Osteocyte (in vitro differentiated cells): Measurements from ENCODE around the gene AVPI1. TPM values are rescaled to one million over a fixed set of nuclear protein-coding genes. Genes with fewer than 3 reads are reported as not detected.

Source experiments
- DNase-seq: peaks from one replicate; pipeline ENCODE4 v3.0.0; 2021; ENCODE audit warnings: mixed read lengths; ENCODE audit not compliant: unreplicated experiment; ENCODE audit errors: extremely low spot score
- H3K27ac Mint-ChIP-seq: one replicate; pipeline ENCODE4 v1.8.0; 2021; ENCODE audit warnings: mild to moderate bottlenecking, mixed read lengths; ENCODE audit not compliant: unreplicated experiment
- H3K27me3 Mint-ChIP-seq: one replicate; pipeline ENCODE4 v1.8.0; 2021; ENCODE audit warnings: mixed read lengths; ENCODE audit not compliant: unreplicated experiment
- H3K36me3 Mint-ChIP-seq: one replicate; pipeline ENCODE4 v1.8.0; 2021; ENCODE audit warnings: mixed read lengths; ENCODE audit not compliant: unreplicated experiment
- H3K4me1 Mint-ChIP-seq: one replicate; pipeline ENCODE4 v1.8.0; 2021; ENCODE audit warnings: mixed read lengths; ENCODE audit not compliant: unreplicated experiment
- H3K4me3 Mint-ChIP-seq: one replicate; pipeline ENCODE4 v1.8.0; 2021; ENCODE audit warnings: mild to moderate bottlenecking, moderate library complexity, mixed read lengths; ENCODE audit not compliant: unreplicated experiment
- H3K9me3 Mint-ChIP-seq: one replicate; pipeline ENCODE4 v1.8.0; 2021; ENCODE audit warnings: mixed read lengths; ENCODE audit not compliant: unreplicated experiment
- total RNA-seq: library from RNA; stranded (reverse); gene quantifications from 2 replicates; pipeline ENCODE4 v1.2.1, GENCODE V29; 2021
- TF ChIP-seq, protein P1 (sequence below): fragments of 200-600 bp; sonication (generic); IDR thresholded peaks from 2 replicates; pipeline ENCODE4 v1.5.0; 2021; ENCODE audit warnings: antibody characterized with exemption, mild to moderate bottlenecking, moderate library complexity

The AVPI1 gene
- total RNA-seq, 1 donor from 2014 or later: 5.7 TPM

DNA sequence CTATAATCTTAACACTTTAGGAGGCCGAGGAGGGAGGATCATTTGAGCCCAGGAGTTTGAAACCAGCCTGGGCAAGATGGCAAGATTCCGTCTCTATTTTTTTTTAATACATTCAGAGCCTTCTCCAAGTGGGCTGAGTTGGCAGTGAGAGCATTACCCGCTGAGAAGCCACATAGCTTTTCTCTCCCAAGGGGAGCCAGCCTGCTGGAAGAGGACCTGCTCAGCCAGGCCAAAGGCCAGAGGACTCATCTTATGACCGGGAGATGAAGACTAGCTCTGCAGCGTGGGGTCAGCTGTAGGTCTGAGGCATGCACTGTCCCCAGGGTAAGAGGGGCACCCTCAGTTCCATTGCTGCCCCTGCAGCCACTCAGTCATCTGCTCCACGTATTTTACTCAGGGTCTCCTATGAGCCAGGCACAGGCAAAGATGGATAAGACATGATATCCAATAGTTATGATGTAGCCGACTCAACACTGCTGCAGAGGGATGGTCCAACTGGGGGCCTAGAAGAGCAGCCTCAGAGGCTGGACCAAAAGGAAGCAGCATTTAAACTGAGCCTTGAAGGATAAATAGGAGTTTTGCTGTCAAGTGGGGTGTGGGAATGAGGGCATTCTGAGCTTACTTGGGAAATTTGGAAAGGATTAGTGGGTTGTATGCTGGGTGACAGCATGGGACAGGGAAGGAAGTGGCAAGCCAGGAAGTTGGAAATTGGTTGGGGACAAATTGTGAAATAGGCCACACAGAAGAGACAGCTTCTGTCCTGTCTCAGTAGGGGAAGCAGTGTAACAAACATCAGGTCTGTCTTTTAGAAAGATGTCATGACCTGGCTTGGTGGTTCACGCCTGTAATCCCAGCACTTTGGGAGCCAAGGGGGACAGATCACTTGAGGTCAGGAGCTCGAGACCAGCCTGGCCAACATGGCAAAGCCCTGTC lies 24.9 kb upstream of the AVPI1 start:
- TF ChIP-seq, protein P1, sequence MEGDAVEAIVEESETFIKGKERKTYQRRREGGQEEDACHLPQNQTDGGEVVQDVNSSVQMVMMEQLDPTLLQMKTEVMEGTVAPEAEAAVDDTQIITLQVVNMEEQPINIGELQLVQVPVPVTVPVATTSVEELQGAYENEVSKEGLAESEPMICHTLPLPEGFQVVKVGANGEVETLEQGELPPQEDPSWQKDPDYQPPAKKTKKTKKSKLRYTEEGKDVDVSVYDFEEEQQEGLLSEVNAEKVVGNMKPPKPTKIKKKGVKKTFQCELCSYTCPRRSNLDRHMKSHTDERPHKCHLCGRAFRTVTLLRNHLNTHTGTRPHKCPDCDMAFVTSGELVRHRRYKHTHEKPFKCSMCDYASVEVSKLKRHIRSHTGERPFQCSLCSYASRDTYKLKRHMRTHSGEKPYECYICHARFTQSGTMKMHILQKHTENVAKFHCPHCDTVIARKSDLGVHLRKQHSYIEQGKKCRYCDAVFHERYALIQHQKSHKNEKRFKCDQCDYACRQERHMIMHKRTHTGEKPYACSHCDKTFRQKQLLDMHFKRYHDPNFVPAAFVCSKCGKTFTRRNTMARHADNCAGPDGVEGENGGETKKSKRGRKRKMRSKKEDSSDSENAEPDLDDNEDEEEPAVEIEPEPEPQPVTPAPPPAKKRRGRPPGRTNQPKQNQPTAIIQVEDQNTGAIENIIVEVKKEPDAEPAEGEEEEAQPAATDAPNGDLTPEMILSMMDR: no peak
- no peaks in the 10 kb centered on the region for H3K9me3 Mint-ChIP-seq
- H3K27ac Mint-ChIP-seq: peak overlapping the region; percentile 62

DNA sequence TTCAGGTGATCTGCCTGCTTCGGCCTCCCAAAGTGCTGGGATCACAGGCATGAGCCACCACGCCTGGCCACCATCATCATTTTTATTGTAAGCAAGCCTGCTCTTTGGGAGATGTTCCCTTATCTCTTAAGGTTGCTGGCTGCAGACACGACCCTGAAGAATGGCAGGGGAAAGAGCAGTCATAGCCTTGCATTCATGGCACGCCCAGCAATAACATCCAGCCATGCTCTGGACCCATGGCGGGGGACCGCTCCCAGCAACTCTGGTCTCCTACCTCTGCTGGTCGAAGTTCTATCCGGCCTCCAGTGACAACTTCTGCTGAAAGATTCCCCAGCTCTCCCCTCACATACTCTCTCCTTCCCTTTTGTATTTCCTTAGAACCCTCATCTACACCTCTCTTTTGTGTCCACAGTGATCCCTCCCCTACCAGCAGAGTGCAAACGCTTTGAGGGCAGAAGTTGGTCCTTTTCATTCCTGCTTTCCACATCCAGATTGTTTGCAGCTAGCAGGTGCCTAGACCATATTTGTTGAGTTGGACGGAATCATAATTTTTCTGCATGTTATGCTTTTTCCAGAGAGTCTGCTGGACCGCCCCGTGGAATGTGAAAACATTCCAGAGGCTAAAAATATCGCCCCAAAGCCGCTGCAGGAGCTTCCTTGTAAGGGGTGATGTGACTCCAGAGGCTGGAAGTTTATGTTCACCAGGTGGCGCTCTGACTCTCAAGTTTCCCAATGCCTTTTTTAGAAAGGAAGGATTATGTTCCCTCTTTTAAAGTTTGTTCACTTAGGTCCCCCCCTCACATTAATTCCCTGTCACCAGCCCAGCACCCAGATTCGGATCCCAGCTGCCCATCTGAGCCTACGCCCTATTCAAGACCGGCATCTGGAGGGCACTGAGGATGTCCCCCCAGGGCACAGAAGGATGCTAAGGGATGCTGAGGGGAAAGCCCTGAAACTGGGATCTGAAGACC lies 22.2 kb upstream of the AVPI1 start:
- TF ChIP-seq, protein P1: peak; percentile 87
- H3K4me3 Mint-ChIP-seq: no peak overlapping the region
- H3K36me3 Mint-ChIP-seq: no peaks in the 10 kb centered on the region
- H3K27ac Mint-ChIP-seq: peak overlapping the region; percentile 67
- H3K9me3 Mint-ChIP-seq: no peaks in the 10 kb centered on the region
- no peaks in the 10 kb centered on the region for H3K27me3 Mint-ChIP-seq
- H3K4me1 Mint-ChIP-seq: peaks cover 32% of the 10 kb centered on the region
- peak; percentile 88 for DNase-seq

More for the DNA sequence above, 24.9 kb upstream of the AVPI1 start:
- peaks cover 52% of the 10 kb centered on the region for H3K4me1 Mint-ChIP-seq
- no peaks in the 10 kb centered on the region for H3K27me3 Mint-ChIP-seq
- no peak for DNase-seq
- H3K4me3 Mint-ChIP-seq: peak overlapping the region; percentile 27
- H3K36me3 Mint-ChIP-seq: peaks cover 1% of the 10 kb centered on the region

DNA sequence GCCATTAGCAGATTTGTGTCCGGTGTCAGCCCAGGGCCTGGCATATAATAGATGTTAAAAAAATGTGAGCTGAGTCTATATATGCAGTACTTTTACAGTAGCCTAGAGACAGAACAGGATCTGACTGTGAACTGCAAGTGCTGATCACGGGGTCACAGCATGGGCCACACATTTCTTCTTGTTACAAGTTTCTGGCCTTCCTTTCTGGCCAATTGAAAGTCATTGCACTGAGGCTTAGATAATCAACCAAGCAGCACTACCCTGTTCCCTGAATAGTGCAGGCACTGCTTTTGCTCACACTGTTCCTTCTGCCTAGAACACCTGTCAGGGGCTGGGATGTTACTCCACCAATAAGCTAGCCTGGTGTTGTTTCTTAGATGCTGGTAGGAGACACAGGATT lies 21.1 kb upstream of the AVPI1 start:
- Mint-ChIP-seq H3K27me3 (no peaks in the 10 kb centered on the region), H3K36me3 (no peaks in the 10 kb centered on the region), H3K4me1 (peaks cover 27% of the 10 kb centered on the region), H3K4me3 (no peak overlapping the region), H3K9me3 (no peaks in the 10 kb centered on the region), H3K27ac (no peak overlapping the region)
- TF ChIP-seq, protein P1: no peak
- DNase-seq: no peak

DNA sequence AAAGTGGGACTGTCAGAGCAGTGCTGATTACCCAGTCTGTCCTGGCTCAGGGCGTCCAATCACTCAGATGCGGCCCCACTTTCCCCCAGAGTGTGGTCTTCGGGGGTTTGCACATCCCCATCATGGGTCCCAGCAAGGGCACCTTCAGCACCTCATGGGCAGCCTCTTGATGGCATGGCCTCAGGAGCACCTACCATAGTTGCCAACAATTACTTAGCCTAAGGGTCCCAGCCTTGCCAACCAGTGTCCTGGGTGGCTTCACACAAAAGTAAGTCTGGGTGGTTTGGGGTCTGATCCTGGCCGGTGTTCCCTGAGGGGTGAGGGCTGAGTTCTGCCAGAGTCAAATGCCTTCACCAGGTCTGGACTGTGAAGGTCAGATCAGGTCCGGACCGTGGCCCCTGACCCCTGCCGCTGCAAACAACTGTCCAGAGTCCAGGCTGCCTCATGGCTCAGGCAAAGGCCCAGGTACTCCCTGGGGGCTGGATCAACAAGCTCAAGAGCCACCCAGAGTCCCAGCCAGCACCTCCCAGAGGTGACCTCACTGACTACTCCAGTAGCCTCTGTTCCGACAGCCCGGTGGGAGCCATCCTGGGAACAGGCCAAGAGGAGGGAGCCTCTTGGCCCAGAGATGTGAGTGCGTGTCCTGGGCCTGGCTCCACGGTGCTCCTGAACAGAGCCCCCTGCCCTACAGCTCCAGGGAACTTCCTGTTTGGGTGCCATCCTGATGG lies 20.3 kb upstream of the AVPI1 start:
- TF ChIP-seq, protein P1: no peak
- no peak overlapping the region for H3K4me3 Mint-ChIP-seq
- no peaks in the 10 kb centered on the region for H3K36me3 Mint-ChIP-seq
- peaks cover 22% of the 10 kb centered on the region for H3K4me1 Mint-ChIP-seq
- H3K9me3 Mint-ChIP-seq: no peaks in the 10 kb centered on the region
- no peak for DNase-seq
- H3K27ac Mint-ChIP-seq: no peak overlapping the region
- no peaks in the 10 kb centered on the region for H3K27me3 Mint-ChIP-seq
